Epithelial cell of esophagus (primary cell): ENCODE data around the gene ARAP1.

ENCODE experiments used
- DNase-seq: peaks from one replicate; pipeline ENCODE4 v3.0.0; 2010; ENCODE audit warnings: low read depth
- H3K4me3 ChIP-seq: 2 replicates; pipeline ENCODE4 v1.5.1; 2011; ENCODE audit warnings: mild to moderate bottlenecking, low read length, control low read depth
- TF ChIP-seq, protein P1 (sequence below): IDR thresholded peaks from 2 replicates; pipeline ENCODE4 v1.5.1; 2011; ENCODE audit warnings: low read depth, mild to moderate bottlenecking, low read length, control low read depth, inconsistent platforms; ENCODE audit not compliant: insufficient read depth; ENCODE audit errors: missing control alignments

The ARAP1 gene

DNA sequence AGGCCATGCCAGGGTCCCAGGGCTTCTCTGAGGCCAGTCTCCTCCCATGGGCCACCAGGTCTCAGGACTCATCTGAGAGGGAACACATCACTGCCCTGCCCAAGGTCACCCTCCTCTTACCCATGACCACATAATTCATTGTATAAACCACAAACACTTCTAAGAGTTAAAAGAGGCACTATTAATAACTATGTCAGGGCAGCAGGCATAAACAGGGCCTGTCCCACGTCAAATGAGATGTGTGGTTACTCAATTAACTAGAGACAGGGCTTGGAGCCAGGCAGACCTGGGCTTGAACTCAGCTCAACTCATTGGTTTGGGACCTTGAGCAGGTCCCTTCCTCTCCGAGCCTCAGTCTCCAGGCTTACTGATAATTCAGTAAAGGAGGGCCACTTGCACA is 33.1 kb downstream of the ARAP1 start:
- peak overlapping the region; percentile 87 for H3K4me3 ChIP-seq
- DNase-seq = no peak
- TF ChIP-seq, protein P1, sequence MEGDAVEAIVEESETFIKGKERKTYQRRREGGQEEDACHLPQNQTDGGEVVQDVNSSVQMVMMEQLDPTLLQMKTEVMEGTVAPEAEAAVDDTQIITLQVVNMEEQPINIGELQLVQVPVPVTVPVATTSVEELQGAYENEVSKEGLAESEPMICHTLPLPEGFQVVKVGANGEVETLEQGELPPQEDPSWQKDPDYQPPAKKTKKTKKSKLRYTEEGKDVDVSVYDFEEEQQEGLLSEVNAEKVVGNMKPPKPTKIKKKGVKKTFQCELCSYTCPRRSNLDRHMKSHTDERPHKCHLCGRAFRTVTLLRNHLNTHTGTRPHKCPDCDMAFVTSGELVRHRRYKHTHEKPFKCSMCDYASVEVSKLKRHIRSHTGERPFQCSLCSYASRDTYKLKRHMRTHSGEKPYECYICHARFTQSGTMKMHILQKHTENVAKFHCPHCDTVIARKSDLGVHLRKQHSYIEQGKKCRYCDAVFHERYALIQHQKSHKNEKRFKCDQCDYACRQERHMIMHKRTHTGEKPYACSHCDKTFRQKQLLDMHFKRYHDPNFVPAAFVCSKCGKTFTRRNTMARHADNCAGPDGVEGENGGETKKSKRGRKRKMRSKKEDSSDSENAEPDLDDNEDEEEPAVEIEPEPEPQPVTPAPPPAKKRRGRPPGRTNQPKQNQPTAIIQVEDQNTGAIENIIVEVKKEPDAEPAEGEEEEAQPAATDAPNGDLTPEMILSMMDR = no peak

DNA sequence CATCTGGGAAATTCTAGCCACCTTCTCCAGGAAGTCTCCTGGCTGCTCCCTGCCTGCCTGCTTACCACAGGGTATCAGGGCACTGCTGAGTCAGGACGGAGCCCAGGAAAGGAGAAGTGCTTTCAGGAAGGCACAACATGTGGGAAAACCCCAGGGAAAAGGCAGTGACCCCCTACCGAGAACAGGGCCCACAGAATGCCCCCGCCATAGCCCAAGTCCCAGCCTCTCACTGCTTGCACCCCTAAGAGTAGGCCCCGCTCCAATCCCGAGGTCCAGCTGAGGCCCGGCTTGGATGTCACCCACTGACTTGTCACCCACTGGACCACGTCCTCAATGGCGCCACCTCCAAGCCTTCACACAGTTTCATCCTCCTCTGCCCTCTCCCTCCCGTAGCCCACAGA is 34.1 kb downstream of the ARAP1 start:
- TF ChIP-seq, protein P1 = no peak
- no peak for DNase-seq
- no peak overlapping the region for H3K4me3 ChIP-seq

DNA sequence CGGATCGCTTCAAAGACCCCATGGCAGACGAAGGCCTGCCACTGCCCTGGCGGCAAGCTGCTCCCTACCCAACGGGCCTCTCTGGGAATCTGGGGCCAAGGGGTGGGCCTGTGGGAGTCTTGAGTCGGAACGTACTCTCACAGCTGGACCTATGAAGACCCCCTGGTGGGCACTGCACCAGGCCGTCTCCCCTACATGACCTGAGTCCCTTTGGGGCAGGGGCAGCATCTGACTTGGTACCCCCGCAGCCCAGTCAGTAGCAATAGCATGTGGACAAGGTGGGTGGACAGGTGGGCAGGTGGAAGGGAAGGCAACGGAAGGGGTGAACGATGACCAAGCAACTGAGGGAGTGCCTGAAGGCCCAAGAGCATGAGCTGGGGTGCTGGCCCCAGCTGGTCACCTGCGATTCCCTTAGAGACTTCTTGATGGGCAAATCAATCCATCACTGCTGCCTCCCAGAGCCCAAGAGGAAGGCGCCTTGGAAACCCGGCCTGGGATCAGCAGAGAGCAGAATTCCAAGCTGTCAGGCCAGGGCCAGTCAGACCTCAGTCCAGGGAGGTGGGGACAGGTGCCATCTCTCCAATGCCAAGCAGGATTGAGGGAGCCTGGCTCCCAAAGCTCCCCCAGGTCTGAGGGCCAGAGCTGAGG is 35.3 kb downstream of the ARAP1 start:
- no peak for DNase-seq
- no peak overlapping the region for H3K4me3 ChIP-seq
- TF ChIP-seq, protein P1 = no peak

DNA sequence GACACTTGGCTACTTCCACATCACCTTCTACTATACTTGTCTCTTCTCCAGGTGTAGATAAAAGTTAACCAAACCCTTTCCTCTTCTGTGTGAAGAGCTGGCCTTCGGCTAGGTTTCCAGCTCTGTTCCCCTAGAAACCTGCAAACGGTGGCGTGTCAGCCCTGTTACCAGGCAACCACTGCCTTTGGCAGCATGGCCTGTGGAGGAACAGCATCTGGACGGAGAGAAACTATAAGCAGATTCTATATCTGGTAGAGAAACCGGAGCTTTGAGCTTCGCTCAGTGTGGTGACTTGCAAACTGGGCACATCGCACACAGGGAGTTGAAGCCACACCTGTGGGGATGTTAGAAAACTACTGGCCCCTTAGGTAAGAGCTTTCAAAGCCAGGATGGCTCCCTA is 35.9 kb downstream of the ARAP1 start:
- no peak for DNase-seq
- TF ChIP-seq, protein P1 = no peak
- no peak overlapping the region for H3K4me3 ChIP-seq

DNA sequence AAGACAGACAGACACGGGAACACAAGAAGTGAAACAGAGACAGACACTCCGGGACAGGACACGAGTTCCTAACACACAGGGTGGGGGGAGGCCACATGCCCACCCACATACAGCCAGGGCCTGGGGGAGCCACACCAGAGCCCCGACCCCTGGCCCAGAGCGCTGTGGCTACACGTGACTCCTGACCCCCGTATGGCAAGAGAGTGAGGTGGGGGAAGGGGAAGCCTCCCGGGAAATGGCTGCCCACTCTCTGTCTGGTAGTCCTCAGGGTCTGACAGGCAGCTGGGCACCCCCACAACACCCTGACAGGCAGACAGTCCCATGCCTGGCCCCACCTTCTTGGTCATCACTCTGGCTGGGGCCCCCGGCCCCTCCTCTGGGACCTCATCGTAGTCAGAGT is 39.4 kb downstream of the ARAP1 start:
- DNase-seq = no peak
- TF ChIP-seq, protein P1 = no peak
- H3K4me3 ChIP-seq = no peak overlapping the region

DNA sequence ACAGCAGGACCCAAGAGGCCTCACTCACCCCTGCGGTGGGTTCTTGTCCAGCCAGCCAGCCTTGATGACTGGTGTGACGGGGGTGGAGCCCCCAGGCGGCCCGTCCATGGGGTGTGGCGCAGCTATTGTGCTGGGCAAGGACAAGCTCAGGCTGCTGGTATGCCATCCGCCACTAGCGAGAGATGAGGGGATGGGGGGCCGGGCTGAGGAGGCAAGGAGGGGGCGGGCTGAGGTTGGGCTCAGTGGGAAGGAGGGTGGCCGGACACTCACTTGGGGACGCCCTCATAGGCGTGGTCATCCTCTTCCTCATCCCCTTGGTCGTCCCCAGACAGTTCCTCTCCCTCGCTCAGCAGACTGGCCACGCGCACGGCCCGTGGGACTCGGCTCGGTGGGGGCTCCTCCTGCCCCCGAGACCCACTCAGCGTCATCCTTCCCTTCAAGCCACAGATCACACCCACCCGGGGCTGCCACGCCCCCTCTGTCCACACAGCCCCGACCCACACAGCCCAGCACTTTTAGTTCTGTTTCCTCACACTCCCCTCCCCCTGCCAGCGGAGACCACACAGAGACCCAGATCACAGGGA is 39.9 kb downstream of the ARAP1 start:
- TF ChIP-seq, protein P1 = no peak
- no peak for DNase-seq
- H3K4me3 ChIP-seq = no peak overlapping the region

DNA sequence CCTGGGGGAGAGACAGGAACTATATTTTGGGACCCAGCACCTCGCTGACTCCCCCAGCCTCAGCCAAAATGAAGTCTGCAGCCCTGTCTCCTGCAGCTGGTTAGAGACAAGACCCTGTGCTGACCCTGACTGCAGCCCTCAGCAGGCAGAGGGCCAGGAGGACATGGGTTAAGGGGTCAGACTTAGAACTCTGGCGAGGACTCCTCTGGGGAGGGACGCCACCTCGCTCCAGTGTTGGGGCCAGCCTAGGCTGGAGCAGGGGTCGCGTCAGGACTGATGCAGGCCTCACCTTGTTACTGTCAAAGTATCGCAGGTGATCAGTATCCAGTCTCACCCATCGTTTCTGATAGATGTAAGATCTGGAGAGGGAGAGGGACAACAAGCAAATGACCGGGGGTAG is 41.1 kb downstream of the ARAP1 start:
- DNase-seq = no peak
- TF ChIP-seq, protein P1 = no peak
- no peak overlapping the region for H3K4me3 ChIP-seq
